Measurements from ENCODE around the gene CCDC106.

Gene CCDC106

DNA sequence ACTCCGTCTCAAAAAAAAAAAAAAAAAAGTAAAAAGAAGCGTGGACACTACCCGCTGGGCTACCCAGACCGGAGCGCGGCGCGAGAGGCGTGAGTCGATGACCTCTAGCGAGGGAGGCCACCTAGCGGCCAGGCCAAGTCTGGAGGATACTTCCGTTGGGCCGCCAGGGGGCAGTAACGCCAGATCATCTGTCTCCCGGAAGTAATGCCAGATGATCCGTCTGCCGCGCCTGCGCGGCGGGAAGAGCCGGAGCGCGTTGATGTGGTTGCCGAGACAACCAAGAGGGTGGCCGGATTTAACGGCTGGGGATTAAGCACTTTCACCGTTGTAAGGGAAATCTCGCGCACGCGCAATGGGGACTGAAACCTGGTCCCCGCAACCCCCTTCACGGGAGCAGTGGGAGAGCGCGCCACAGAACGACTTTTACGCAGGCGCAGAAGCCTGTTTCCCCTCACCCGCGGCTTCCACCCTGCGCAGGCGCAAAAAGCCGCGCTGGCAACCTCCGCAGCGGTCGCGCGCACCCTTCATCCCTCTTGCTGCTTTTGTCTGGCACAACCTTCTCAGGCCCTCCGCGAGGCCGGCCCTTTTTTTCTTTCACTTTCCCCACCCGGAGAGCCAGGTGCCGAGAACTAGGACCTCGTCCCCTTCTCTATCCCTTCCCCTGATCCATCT lies 5.8 kb downstream of the CCDC106 start (continued):
- TF ChIP-seq ZNF530 (tag by site-specific recombination; IDR thresholded peaks at IDR 0.05; ENCODE audit: low read depth), result no peak
- TF ChIP-seq, protein P1, sequence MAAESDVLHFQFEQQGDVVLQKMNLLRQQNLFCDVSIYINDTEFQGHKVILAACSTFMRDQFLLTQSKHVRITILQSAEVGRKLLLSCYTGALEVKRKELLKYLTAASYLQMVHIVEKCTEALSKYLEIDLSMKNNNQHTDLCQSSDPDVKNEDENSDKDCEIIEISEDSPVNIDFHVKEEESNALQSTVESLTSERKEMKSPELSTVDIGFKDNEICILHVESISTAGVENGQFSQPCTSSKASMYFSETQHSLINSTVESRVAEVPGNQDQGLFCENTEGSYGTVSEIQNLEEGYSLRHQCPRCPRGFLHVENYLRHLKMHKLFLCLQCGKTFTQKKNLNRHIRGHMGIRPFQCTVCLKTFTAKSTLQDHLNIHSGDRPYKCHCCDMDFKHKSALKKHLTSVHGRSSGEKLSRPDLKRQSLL (tag by site-specific recombination; IDR thresholded peaks at IDR 0.05), result no peak
- TF ChIP-seq, protein P2, sequence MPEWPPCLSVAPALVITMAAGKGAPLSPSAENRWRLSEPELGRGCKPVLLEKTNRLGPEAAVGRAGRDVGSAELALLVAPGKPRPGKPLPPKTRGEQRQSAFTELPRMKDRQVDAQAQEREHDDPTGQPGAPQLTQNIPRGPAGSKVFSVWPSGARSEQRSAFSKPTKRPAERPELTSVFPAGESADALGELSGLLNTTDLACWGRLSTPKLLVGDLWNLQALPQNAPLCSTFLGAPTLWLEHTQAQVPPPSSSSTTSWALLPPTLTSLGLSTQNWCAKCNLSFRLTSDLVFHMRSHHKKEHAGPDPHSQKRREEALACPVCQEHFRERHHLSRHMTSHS (tag by site-specific recombination; IDR thresholded peaks at IDR 0.05), result no peak
- peak; percentile 63; the same call in 1 of the 2 replicates for TF ChIP-seq ZNF2 (tag by site-specific recombination; IDR thresholded peaks at IDR 0.05)
- TF ChIP-seq ZNF529 (tag by site-specific recombination; IDR thresholded peaks at IDR 0.05; ENCODE audit: insufficient replicate concordance), result no peak
- no peak for TF ChIP-seq ZNF623 (tag by site-specific recombination; IDR thresholded peaks at IDR 0.05)
- TF ChIP-seq ZNF777 (tag by site-specific recombination; IDR thresholded peaks at IDR 0.05; ENCODE audit: borderline replicate concordance), result no peak
- TF ChIP-seq GLIS2 (tag by site-specific recombination; IDR thresholded peaks at IDR 0.05), result peak; percentile 37; the same call in 1 of the 2 replicates
- no peak for TF ChIP-seq ZNF138 (tag by site-specific recombination; IDR thresholded peaks at IDR 0.05; ENCODE audit: borderline replicate concordance)
- TF ChIP-seq HOXD13 (CRISPR knock-in tag; IDR thresholded peaks at IDR 0.05; ENCODE audit: borderline replicate concordance), result no peak
- TF ChIP-seq, protein P3, sequence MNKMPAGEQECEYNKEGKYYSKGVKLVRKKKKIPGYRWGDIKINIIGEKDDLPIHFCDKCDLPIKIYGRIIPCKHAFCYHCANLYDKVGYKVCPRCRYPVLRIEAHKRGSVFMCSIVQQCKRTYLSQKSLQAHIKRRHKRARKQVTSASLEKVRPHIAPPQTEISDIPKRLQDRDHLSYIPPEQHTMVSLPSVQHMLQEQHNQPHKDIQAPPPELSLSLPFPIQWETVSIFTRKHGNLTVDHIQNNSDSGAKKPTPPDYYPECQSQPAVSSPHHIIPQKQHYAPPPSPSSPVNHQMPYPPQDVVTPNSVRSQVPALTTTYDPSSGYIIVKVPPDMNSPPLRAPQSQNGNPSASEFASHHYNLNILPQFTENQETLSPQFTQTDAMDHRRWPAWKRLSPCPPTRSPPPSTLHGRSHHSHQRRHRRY (tag by site-specific recombination; IDR thresholded peaks at IDR 0.05), result no peak
- TF ChIP-seq ZBTB8A (tag by site-specific recombination; IDR thresholded peaks at IDR 0.05), result peak; percentile 42; the same call in 1 of the 2 replicates
- TF ChIP-seq, protein P4, sequence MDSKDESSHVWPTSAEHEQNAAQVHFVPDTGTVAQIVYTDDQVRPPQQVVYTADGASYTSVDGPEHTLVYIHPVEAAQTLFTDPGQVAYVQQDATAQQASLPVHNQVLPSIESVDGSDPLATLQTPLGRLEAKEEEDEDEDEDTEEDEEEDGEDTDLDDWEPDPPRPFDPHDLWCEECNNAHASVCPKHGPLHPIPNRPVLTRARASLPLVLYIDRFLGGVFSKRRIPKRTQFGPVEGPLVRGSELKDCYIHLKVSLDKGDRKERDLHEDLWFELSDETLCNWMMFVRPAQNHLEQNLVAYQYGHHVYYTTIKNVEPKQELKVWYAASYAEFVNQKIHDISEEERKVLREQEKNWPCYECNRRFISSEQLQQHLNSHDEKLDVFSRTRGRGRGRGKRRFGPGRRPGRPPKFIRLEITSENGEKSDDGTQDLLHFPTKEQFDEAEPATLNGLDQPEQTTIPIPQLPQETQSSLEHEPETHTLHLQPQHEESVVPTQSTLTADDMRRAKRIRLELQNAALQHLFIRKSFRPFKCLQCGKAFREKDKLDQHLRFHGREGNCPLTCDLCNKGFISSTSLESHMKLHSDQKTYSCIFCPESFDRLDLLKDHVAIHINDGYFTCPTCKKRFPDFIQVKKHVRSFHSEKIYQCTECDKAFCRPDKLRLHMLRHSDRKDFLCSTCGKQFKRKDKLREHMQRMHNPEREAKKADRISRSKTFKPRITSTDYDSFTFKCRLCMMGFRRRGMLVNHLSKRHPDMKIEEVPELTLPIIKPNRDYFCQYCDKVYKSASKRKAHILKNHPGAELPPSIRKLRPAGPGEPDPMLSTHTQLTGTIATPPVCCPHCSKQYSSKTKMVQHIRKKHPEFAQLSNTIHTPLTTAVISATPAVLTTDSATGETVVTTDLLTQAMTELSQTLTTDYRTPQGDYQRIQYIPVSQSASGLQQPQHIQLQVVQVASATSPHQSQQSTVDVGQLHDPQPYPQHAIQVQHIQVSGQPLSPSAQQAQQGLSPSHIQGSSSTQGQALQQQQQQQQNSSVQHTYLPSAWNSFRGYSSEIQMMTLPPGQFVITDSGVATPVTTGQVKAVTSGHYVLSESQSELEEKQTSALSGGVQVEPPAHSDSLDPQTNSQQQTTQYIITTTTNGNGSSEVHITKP (tag by site-specific recombination; IDR thresholded peaks at IDR 0.05), result peak; percentile 93
- TF ChIP-seq, protein P5, sequence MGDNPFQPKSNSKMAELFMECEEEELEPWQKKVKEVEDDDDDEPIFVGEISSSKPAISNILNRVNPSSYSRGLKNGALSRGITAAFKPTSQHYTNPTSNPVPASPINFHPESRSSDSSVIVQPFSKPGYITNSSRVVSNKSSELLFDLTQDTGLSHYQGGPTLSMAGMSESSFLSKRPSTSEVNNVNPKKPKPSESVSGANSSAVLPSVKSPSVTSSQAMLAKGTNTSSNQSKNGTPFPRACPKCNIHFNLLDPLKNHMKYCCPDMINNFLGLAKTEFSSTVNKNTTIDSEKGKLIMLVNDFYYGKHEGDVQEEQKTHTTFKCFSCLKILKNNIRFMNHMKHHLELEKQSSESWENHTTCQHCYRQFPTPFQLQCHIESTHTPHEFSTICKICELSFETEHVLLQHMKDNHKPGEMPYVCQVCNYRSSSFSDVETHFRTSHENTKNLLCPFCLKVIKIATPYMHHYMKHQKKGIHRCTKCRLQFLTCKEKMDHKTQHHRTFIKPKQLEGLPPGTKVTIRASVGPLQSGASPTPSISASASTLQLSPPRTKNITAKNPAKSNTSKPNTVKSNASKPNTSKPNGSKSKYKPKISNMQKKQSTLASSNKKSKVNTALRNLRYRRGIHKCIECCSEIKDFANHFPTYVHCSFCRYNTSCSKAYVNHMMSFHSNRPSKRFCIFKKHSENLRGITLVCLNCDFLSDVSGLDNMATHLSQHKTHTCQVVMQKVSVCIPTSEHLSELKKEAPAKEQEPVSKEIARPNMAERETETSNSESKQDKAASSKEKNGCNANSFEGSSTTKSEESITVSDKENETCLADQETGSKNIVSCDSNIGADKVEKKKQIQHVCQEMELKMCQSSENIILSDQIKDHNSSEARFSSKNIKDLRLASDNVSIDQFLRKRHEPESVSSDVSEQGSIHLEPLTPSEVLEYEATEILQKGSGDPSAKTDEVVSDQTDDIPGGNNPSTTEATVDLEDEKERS (tag by site-specific recombination; IDR thresholded peaks at IDR 0.05), result 0 out of 2 replicates have a peak, but pooled peaks have one; percentile 5
- no peak for TF ChIP-seq EGR2 (tag by site-specific recombination; IDR thresholded peaks at IDR 0.05; ENCODE audit: low read depth)
- TF ChIP-seq RBAK (tag by site-specific recombination; IDR thresholded peaks at IDR 0.05), result no peak
- no peak for TF ChIP-seq ZNF548 (tag by site-specific recombination; IDR thresholded peaks at IDR 0.05)
- TF ChIP-seq, protein P6, sequence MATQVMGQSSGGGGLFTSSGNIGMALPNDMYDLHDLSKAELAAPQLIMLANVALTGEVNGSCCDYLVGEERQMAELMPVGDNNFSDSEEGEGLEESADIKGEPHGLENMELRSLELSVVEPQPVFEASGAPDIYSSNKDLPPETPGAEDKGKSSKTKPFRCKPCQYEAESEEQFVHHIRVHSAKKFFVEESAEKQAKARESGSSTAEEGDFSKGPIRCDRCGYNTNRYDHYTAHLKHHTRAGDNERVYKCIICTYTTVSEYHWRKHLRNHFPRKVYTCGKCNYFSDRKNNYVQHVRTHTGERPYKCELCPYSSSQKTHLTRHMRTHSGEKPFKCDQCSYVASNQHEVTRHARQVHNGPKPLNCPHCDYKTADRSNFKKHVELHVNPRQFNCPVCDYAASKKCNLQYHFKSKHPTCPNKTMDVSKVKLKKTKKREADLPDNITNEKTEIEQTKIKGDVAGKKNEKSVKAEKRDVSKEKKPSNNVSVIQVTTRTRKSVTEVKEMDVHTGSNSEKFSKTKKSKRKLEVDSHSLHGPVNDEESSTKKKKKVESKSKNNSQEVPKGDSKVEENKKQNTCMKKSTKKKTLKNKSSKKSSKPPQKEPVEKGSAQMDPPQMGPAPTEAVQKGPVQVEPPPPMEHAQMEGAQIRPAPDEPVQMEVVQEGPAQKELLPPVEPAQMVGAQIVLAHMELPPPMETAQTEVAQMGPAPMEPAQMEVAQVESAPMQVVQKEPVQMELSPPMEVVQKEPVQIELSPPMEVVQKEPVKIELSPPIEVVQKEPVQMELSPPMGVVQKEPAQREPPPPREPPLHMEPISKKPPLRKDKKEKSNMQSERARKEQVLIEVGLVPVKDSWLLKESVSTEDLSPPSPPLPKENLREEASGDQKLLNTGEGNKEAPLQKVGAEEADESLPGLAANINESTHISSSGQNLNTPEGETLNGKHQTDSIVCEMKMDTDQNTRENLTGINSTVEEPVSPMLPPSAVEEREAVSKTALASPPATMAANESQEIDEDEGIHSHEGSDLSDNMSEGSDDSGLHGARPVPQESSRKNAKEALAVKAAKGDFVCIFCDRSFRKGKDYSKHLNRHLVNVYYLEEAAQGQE (tag by site-specific recombination; IDR thresholded peaks at IDR 0.05), result no peak
- TF ChIP-seq MEIS1 (CRISPR knock-in tag; IDR thresholded peaks at IDR 0.05; ENCODE audit: borderline replicate concordance), result no peak
- 0 out of 2 replicates have a peak, but pooled peaks have one; percentile 29 for TF ChIP-seq HOXC10 (CRISPR knock-in tag; IDR thresholded peaks at IDR 0.05)
- no peak for TF ChIP-seq ZNF664 (tag by site-specific recombination; IDR thresholded peaks at IDR 0.05)
- peak; percentile 79 for TF ChIP-seq ZNF341 (tag by site-specific recombination; IDR thresholded peaks at IDR 0.05; ENCODE audit: low read depth)
- TF ChIP-seq ZNF311 (tag by site-specific recombination; IDR thresholded peaks at IDR 0.05; ENCODE audit: borderline replicate concordance), result no peak
- no peak for TF ChIP-seq ZNF658 (tag by site-specific recombination; IDR thresholded peaks at IDR 0.05)
- TF ChIP-seq SP7 (tag by site-specific recombination; IDR thresholded peaks at IDR 0.05), result peak; percentile 79
- peak; percentile 59 for TF ChIP-seq SP2 (tag by site-specific recombination; IDR thresholded peaks at IDR 0.05)
- TF ChIP-seq ZNF416 (tag by site-specific recombination; IDR thresholded peaks at IDR 0.05), result no peak
